Activated CD8-positive, alpha-beta memory T cell treated with anti-CD3 and anti-CD28 coated beads, Interleukin-2, amount 50 U/mL, for 4 hours (primary cell): ENCODE measurements around the gene SPATA45.
A peak's percentile ranks its signal among the peaks of the same experiment; 100 is the strongest.

Experiments
- DNase-seq: peaks from one replicate; pipeline ENCODE4 v3.0.0-alpha.2; 2020

Gene SPATA45

DNA sequence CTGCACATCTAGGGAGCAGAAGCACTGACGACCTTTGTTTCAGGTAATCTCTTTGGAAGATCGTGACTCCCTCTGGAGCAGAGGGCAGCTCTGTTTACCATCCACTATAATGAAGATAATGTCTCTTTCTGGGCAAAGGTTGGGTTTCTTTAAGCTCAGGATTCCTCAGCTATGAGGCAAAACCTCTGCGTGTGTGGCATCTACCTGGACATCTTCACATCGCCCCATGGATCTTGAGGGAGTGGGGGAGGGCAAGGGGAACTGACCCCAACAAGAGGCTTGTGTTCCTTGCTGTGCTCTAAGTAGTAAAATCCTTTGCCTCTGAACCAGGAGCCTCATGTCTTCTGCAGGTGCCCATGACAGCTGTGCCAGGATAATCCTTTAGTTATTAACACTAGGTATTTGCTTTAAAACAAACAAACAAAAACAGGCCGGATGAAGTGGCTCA lies 19.6 kb downstream of the SPATA45 start:
- DNase-seq = no peak

GRCh38 chr1:212827171-212827776 lies 20.2 kb downstream of the SPATA45 start:
- no peak for DNase-seq

- DNase-seq = no peak
These were observed 21.5 kb downstream of the SPATA45 start for GRCh38 chr1:212825798-212826452.

GRCh38 chr1:212824201-212824600 lies 23.2 kb downstream of the SPATA45 start:
- DNase-seq = no peak

GRCh38 chr1:212822956-212823355 lies 24.5 kb downstream of the SPATA45 start:
- no peak for DNase-seq

DNA sequence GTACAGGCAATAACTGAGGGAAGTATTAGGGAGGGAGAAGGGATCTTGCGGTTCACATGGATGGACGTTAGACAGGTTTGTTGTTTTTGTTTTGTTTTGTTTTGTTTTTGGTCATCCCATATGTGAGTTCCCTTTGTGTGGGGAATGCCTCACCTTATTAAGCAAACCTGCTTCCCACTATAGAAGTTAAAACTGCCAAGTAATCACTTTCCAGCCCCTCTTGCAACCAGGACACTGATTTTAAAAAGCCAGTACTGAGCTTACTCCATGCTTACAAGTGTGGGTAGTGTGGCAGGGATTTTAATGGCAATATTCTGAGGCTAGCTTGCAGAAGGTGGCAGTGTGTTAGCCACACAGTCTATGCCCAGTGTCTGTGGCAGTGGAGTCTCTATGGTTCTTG lies 26.5 kb downstream of the SPATA45 start:
- no peak for DNase-seq

- DNase-seq = no peak
These were observed 27.7 kb downstream of the SPATA45 start for GRCh38 chr1:212819726-212820125.

DNA sequence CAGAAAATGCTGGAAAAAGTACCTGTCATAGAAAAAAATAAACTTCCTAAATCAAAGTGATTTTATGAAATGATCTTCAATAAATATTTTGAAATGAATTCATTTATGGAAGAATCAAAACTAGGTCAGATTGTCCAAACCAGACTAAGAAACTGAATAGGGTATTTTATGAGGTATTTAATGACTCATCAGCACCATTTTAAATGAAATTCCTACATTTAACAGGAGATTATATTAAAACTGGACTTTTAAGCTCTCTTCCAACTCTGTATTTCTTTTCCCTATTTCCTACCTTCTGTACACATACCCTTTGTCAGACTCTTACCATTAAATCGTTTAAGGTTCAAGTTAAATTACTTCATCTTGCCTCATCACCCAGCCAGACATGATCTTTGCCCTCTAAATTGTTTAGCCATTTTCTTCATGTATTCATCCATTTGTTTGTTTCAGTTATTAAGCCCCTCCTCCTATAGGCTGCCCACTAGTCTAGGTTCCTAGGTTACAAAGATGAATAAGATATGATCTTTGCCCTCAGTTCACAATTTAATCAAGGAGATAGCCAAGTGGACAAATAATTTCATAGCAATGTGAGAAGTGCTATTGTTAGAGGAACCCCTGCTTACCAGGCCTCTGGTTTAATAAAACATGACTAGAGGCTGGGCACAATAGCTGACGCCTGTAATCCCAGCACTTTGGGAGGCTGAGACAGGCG lies 30.7 kb downstream of the SPATA45 start:
- no peak for DNase-seq

GRCh38 chr1:212814537-212815334 lies 32.7 kb downstream of the SPATA45 start:
- DNase-seq = no peak

GRCh38 chr1:212805767-212806166 lies 41.7 kb downstream of the SPATA45 start:
- no peak for DNase-seq

DNA sequence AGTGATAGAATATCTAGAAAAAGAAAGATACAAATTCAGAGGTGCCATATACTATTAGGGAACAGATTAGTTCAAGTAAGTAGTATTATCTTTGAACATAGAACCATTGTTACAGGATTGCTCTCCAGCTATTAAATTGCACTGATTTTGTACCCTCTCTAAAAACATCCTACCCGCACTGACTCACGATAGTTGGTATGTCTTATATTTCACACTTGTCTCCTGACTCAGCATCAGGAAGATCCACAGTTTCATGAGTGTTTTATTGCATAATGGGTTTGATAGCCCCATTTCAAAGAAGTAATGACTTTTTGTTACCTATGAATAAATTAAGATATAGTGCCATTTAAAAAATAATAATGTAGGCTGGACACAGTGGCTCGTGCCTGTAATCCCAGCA lies 49.8 kb downstream of the SPATA45 start:
- no peak for DNase-seq

DNA sequence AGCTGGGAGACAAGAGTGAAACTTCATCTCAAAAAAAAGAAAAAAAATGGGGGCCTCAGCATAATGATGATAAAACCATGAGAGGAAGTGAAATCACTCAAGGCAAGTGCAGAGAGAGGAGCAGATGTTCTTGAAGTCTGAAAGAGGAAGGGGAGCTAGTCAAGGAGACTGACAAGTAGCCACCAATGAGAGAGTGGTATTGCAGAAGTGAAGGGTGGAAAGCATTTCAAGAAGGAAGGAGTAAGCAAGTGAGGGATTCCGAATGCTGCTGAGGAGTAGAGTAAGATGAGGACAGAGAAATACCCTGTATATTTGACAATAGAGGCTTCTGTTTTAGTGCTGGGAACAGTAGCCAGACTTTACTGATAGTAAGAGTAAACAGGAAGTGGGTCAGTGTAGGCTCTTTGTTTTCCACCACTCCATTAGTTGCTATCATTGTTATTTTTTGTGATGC lies 52.9 kb downstream of the SPATA45 start:
- DNase-seq = no peak

DNA sequence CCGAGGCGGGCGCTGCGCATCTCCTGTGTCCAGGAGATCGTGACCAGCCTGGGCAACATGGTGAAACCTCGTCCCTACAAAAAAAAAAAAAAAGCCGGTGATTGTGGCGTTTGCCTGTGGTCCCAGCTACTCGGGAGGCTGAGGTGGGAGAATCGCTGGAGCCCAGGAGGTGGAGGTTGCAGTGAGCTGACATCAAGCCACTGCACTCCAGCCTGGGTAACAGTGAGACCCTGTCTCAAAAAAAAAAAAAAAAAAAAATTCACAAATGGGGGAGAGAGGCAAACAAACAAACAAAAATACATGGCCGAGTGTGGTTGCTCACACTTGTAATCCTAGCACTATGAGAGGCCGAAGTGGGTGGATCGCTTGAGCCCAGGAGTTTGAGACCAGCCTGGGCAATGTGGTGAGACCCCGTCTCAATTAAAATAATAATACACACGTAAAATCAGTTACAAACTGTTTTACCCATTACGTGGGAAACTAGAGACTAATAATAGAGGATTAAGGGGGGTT lies 55.0 kb downstream of the SPATA45 start:
- DNase-seq = no peak

DNA sequence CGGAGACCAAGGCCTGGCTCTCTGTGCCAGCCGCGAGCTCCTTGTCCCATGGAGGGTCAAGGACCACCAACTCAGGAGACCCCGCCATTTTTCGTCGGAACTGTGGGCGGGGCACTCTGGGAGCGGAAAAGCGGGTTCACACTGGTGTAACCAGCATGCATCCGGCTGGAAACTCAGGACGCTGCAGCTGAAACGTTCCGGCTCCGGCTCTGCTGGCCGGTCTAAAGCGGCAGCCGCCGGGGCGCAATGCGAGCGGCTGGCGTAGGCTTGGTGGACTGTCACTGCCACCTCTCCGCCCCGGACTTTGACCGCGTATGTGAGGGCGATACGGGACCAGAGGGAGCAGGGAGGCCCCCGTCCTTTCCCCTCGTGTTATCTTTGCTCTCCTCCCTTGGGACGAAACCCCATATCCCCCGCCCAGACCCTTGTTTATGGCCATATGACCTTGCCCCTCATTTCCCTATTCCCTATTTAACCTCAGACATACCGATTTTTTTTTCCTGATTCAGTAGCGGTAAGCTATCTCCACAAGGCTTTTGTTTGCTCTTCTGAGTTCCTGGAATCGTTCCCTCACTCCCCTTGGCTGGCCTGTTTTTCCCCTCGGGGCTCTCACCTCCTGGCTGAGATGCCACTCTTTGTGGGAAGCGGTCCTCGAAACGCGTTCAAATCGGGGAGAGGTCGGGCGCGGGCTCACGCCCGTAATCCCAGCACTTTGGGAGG lies 55.6 kb downstream of the SPATA45 start, which contains the start of the genes NSL1 and TATDN3:
TSS of gene NSL1 (minus strand) at position 102 of the 720 bp plus-strand sequence. CDS start at position 88, 14 bp downstream.
TSS of gene TATDN3 (plus strand) at position 219 of the 720 bp plus-strand sequence. CDS start at position 247, 28 bp downstream.
- DNase-seq = peak; percentile 94

- DNase-seq = no peak
These were observed 56.2 kb downstream of the SPATA45 start for GRCh38 chr1:212791261-212791675.

DNA sequence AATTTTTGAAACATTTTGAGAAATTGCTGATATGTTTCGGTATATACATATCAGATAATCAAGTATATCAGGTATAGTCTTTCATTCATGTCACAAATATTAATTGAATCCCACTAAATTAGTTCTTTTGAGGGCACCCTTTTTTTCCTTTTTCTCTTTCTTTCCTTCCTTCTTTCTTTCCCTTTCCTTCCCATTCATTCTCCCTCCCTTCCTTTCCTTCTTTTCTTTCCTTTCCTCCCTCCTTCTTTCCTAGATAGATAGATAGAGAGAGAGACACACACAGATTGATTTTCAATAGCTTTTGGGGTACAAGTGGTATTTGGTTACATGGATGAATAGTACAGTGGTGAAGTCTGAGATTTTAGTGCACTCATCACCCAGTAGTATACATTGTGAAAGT lies 61.6 kb downstream of the SPATA45 start:
- DNase-seq = no peak

GRCh38 chr1:212783976-212784375 lies 63.5 kb downstream of the SPATA45 start:
- no peak for DNase-seq

DNA sequence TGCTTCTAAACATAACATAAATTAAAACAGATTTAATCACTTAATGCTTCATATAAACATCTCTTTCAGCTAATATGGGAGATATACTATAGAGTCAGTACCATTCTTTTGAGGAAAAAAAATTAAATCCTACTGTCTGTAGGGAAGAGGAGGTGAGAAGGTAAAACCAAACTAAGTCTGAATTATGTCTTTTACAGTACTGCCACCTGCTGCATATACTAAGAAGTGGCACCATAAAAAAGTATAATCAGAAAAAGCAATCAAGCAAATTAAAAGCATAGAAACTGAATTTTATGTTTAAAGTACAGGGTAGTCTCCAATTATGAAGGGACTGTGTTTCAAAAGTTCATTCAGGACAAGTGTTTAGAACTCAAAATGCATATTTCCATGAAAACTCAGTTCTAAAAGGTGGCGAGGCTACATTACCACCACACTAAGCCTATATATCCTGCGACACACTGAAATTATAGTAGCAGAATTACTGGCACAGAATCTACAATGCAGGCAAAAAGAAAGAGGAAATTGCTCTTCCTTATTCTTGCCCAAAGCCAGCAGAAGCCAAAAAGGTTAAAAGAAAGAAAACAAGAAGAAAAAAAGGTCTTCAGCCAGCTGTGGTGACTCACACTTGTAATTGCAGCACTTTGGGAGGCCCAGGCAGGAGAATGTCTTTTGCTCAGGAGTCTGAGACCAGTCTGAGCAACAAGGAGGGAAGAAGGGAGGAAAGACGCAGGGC lies 64.9 kb downstream of the SPATA45 start:
- DNase-seq = no peak

- no peak for DNase-seq
These were observed 66.2 kb downstream of the SPATA45 start for GRCh38 chr1:212781225-212781624.

GRCh38 chr1:212780759-212781158 lies 66.7 kb downstream of the SPATA45 start:
- DNase-seq = no peak
